GM19438 (cell line): ENCODE data around the gene HSFX2.
"Not testable (repeated sequence)": the region's sequence is repeated elsewhere in the genome, so short reads cannot be mapped to it uniquely, and the experiment has no call there.

Experiments
- ATAC-seq: cut with Tn5 transposase; IDR thresholded peaks from one replicate; pipeline ENCODE4 v1.9.1; 2021; ENCODE audit warnings: low read depth; ENCODE audit not compliant: unreplicated experiment

HSFX2 gene

DNA sequence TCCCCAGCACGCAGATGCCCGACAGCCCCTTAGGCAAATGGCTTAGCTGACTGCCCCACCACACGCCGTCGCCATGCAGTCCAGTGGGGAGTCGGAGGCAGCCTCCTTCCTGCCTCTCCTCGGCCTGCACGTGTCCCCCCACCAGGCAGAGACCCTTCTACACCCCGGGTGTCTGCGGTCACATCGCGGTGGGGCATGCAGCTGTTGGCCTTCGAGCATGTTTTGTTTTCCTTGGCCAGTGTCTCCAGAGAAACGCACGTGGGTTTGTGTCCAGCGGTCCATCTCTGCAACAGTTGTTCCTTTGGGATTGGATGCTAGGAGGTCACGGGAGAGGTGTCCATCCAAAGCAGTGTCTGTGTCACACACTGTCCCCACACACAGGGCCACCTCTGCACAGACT is at the start of gene HSFX2:
Gene HSFX2 (minus strand): TSS at position 101 of the 400 bp plus-strand sequence. CDS start 614 bp downstream, outside the sequence.
- ATAC-seq = not testable (repeated sequence)

- no peak for ATAC-seq
Observed at GRCh38 chrX:149643496-149643895, 48.4 kb upstream of the HSFX2 start.

DNA sequence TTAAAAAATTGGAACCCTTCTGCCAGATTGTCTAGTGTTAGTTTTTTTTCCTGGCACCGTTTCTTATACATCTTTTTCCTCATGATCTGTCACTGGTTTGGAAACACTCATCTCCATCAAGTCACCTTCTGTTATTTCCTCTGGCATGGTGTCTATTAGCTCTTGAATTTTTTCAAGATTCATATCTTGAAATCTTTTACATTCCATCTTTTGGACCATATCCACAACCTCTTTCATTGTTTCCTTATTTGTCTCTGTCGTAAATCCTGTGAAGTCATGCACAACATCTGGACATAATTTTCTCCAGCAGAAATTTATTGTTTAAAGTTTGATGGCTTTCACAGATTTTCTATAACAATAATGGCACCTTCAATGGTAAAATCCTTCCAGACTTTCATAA is 46.7 kb upstream of the HSFX2 start:
- ATAC-seq = no peak

DNA sequence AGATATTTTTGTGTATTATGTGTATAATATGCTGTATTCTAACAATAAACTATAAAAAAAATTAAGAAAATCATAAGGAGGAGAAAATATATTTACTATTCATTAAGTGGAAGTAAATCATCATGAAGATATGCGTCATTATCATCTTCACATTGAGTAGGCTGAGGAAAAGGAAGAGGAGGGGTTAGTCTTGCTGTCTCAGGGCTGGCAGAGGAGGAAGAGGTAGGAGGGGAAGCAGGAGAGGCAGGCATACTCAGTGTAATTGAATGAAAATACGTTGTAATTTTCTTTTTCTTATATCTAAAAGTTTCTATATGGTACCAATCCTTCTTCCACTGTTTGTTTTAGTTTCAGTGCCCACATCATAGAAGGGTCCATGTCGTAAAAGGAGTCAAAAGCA is 46.3 kb upstream of the HSFX2 start:
- no peak for ATAC-seq

DNA sequence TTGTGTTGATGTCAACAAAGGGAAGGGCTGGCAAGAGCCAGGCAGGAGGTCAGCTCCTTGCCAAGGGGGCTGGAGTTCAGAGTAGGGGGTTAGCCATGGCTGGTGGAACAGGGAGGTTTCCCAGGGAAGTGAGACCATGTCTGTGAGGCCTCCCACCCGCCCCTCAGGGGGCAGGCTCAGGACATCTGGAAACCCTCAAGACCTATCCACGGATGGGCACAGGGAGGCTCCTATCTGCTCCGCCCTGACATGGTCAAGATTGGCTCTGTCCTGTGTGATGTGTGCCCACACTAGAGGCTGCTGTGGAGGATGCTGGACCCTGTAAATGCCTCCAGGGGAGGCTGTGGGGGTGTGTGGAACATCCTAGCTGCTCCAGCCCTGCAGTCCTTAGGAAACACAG is 44.5 kb upstream of the HSFX2 start:
- no peak for ATAC-seq

- no peak for ATAC-seq
Observed at GRCh38 chrX:149638860-149639259, 43.7 kb upstream of the HSFX2 start.

DNA sequence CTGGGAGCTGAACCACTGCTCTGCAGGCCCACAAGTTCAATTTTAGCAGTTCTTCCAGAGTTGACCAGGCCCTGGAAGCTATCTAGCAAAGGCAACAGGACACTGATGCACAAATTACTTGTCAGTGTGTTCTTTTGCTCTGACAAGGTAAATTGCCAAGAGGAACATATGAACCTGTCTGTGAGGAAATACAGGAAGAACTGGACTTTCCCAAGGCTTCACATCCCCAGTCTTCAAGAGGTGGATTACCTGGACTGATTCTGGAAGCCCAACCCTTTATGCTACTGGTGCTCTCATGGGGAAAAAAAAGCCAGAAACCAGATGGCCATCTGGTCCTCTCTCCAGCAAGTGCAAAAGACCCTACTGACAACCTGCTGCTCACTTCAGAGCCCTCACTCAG is 38.4 kb upstream of the HSFX2 start:
- ATAC-seq = no peak

GRCh38 chrX:149631234-149632165 is 36.4 kb upstream of the HSFX2 start, which contains the start of gene TMEM185A:
TMEM185A (minus strand) TSS chrX:149631792; CDS start chrX:149631580, 212 bp downstream.
- ATAC-seq = peak; percentile 91

DNA sequence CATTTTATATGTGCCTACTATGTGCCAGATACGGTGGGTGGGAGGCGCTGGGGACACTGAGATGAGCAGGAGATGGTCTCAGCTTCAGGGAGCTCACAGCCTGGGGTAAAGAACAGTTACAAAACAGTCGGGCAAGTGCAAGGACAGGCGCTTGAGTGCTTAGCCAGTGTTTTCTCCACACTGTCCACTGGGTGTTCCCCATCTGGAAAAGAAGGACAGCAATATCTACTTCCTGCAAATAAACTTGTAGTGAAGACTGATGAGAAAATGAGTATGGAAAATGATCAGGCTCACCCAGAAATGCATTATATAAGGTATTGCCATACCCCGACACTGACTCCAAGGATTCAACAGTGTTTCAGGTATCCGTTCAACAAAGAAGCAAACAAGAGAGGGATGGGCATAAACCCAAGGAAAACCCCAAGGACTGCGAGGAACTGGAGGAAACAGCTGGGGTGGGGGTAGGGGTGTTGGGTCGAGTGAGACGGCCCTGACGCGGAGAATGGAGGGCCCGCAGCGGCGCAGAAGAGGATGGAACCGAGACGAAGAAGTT is 35.6 kb upstream of the HSFX2 start:
- ATAC-seq = no peak

DNA sequence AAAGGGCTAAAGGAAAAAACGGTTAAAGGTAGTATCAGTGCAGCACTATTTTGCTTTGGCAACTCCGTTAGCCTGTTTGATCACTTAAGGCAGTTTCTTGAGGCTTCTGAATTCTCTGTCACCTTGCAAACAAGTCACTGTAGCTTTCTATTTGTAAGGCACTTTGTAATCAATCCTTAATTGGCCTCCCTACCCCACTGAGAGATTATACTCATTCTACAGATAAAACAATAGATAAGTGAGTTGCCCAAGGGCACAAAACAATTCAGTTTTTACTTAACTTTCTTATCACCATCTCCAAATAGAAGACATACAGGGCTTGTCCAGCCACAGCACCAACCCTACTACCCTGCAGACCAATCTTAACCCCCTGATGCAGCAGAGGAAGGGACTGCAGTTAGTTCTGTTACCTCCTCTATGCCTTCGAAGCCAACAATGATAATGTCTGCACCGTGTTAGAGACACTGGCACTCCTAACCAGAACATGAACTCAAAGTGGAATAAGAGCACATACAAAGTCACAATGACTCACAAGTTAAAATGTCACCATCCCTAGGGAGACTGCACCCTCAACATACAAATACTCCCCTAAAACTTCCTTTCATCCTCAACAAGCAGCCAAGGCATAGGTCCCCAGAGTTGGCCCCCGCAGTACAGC is 34.7 kb upstream of the HSFX2 start:
- ATAC-seq = no peak

DNA sequence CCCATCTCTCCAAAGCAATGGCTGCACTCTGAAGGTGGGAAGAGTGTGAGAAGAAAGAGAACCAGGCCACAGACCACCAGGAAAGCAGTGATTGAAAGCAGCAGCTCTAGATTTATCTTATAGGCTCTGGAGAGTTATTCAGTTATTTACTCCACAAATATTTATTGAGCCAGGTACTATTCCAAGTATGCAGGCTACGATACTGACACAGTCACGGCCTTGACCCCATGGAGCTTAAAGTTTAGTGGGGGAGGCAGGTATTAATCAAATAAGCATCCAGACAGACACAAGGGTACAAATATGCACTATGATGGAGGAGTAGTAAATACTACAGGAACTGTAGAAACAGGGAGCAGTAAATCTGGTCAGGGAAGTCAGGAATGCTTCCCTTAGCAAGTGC is 33.7 kb upstream of the HSFX2 start:
- ATAC-seq = no peak

- no peak for ATAC-seq
Observed at GRCh38 chrX:149628280-149628679, 33.2 kb upstream of the HSFX2 start.

GRCh38 chrX:149626829-149627228 is 31.7 kb upstream of the HSFX2 start:
- ATAC-seq = not testable (repeated sequence)

- not testable (repeated sequence) for ATAC-seq
Observed at GRCh38 chrX:149619662-149620061, 24.5 kb upstream of the HSFX2 start.

- no peak for ATAC-seq
Observed at GRCh38 chrX:149618871-149619270, 23.8 kb upstream of the HSFX2 start.

GRCh38 chrX:149611623-149612175 is 16.6 kb upstream of the HSFX2 start:
- ATAC-seq = no peak

GRCh38 chrX:149610511-149610910 is 15.4 kb upstream of the HSFX2 start:
- no peak for ATAC-seq

DNA sequence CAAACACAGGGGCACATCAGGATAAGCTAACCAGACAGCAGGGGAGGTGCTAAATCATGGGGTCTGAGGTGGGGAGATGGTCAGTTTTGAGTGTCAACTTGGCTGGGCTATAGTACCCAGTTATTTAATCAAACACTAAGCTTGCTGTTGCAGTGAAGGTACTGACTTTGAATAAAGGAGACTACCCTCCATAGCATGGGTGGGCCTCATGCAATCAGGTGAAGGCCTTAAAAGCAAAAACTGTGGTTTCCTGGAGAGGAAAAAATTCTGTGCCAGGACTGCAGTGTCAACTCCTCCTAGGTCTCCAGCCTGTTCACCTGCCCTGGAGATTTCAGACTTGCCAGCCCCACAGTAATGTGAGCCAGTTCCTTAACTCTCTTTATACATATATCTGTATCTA is 12.6 kb upstream of the HSFX2 start:
- no peak for ATAC-seq

- ATAC-seq = not testable (repeated sequence)
Observed at GRCh38 chrX:149605248-149605885, 10.3 kb upstream of the HSFX2 start.

DNA sequence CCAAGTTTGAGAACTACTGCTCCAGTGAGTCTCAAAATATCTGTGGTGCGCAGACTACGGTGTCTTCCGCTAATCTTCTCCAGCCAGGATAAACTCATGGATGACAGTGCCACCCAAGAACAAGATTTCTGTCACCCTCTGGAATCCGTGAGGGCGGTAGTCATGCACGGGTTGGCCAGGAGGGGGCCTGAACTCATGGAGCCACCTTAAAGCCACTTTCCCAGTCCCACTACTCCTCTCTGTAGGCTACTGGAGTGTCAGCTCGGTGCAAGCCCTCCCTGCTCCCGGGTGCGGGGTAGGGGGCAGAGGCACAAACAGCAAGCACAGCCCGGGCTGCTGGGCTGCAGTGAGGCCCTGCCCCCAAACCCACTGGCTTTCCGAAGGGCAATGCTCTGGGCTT is 3.5 kb upstream of the HSFX2 start:
- ATAC-seq = not testable (repeated sequence)

- not testable (repeated sequence) for ATAC-seq
Observed at GRCh38 chrX:149595943-149596342, 829 bp upstream of the HSFX2 start.
